H9 (cell line): ENCODE data around the gene RNF227. TPM values are rescaled to one million over a fixed set of nuclear protein-coding genes. Genes with fewer than 3 reads are reported as not detected.

Experiments
- DNase-seq: peaks from one replicate; pipeline ENCODE4 v3.0.0-alpha.2; 2017
- H2AFZ ChIP-seq: one replicate; pipeline ENCODE4 v1.6.1; 2013; ENCODE audit warnings: mild to moderate bottlenecking, low read length, control low read depth, moderate library complexity
- H2AK5ac ChIP-seq: 2 replicates; pipeline ENCODE4 v1.6.1; 2013; ENCODE audit warnings: low read length, control low read depth, mixed read lengths; ENCODE audit not compliant: insufficient read length
- H2BK120ac ChIP-seq: one replicate; pipeline ENCODE4 v1.6.1; 2013; ENCODE audit warnings: low read depth, mild to moderate bottlenecking, low read length, control low read depth, inconsistent platforms; ENCODE audit not compliant: poor library complexity, severe bottlenecking
- H2BK12ac ChIP-seq: 2 replicates; pipeline ENCODE4 v1.6.1; 2013; ENCODE audit warnings: low read length, control low read depth, mixed read lengths, low read depth; ENCODE audit not compliant: insufficient read length
- H2BK15ac ChIP-seq: 2 replicates; pipeline ENCODE4 v1.6.1; 2013; ENCODE audit warnings: low read depth, low read length, control low read depth
- H2BK20ac ChIP-seq: one replicate; pipeline ENCODE4 v1.6.1; 2013; ENCODE audit warnings: low read depth, mild to moderate bottlenecking, low read length, control low read depth, inconsistent platforms; ENCODE audit not compliant: poor library complexity, severe bottlenecking
- H2BK5ac ChIP-seq: 2 replicates; pipeline ENCODE4 v1.6.1; 2013; ENCODE audit warnings: low read length, control low read depth, mixed read lengths; ENCODE audit not compliant: insufficient read length
- H3K14ac ChIP-seq: 2 replicates; pipeline ENCODE4 v1.6.1; 2013; ENCODE audit warnings: low read length, control low read depth; ENCODE audit not compliant: insufficient read depth
- H3K18ac ChIP-seq: 2 replicates; pipeline ENCODE4 v1.6.1; 2013; ENCODE audit warnings: low read depth, mild to moderate bottlenecking, mixed read lengths, low read length, control low read depth; ENCODE audit not compliant: insufficient read length
- H3K23ac ChIP-seq: 2 replicates; pipeline ENCODE4 v1.6.1; 2013; ENCODE audit warnings: low read length, control low read depth, mixed read lengths, low read depth; ENCODE audit not compliant: insufficient read length
- H3K23me2 ChIP-seq: 2 replicates; pipeline ENCODE4 v1.6.1; 2013; ENCODE audit warnings: low read depth, mild to moderate bottlenecking, mixed read lengths, low read length, control low read depth; ENCODE audit not compliant: insufficient read length, poor library complexity, severe bottlenecking
- H3K27ac ChIP-seq: 2 replicates; pipeline ENCODE4 v1.5.1; 2013; ENCODE audit warnings: low read length, control low read depth, mixed read lengths, low read depth; ENCODE audit not compliant: insufficient read length
- H3K27me3 ChIP-seq: 2 replicates; pipeline ENCODE4 v1.6.1; 2013; ENCODE audit warnings: low read length, control low read depth, inconsistent platforms; ENCODE audit not compliant: insufficient read depth
- H3K4ac ChIP-seq: 2 replicates; pipeline ENCODE4 v1.6.1; 2013; ENCODE audit warnings: low read depth, mild to moderate bottlenecking, control low read depth, inconsistent platforms, low read length, moderate library complexity
- H3K4me1 ChIP-seq: 2 replicates; pipeline ENCODE4 v1.6.1; 2013; ENCODE audit warnings: low read length, control low read depth, inconsistent platforms; ENCODE audit not compliant: insufficient read depth
- H3K4me2 ChIP-seq: 2 replicates; pipeline ENCODE4 v1.6.1; 2013; ENCODE audit warnings: low read length, control low read depth, mixed read lengths; ENCODE audit not compliant: insufficient read length, insufficient read depth
- H3K56ac ChIP-seq: 2 replicates; pipeline ENCODE4 v1.6.1; 2013; ENCODE audit warnings: low read depth, mild to moderate bottlenecking, mixed read lengths, low read length, control low read depth; ENCODE audit not compliant: insufficient read length
- H3K79me1 ChIP-seq: 2 replicates; pipeline ENCODE4 v1.6.1; 2013; ENCODE audit warnings: low read depth, mild to moderate bottlenecking, moderate library complexity, low read length, control low read depth, inconsistent platforms; ENCODE audit not compliant: insufficient read depth, poor library complexity, severe bottlenecking
- H3K79me2 ChIP-seq: 2 replicates; pipeline ENCODE4 v1.6.1; 2013; ENCODE audit warnings: low read length, control low read depth, inconsistent platforms; ENCODE audit not compliant: insufficient read depth
- H3K9ac ChIP-seq: 2 replicates; pipeline ENCODE4 v1.6.1; 2013; ENCODE audit warnings: low read length, control low read depth, mixed read lengths; ENCODE audit not compliant: insufficient read length; ENCODE audit errors: extremely low read depth
- H3K9me3 ChIP-seq: one replicate; pipeline ENCODE4 v1.6.1; 2013; ENCODE audit warnings: low read depth, low read length, inconsistent platforms; ENCODE audit not compliant: control insufficient read depth
- H3T11ph ChIP-seq: one replicate; pipeline ENCODE4 v1.6.1; 2013; ENCODE audit warnings: mild to moderate bottlenecking, low read length, control low read depth, inconsistent platforms
- H4K20me1 ChIP-seq: one replicate; pipeline ENCODE4 v1.6.1; 2013; ENCODE audit not compliant: control insufficient read depth, insufficient read length, insufficient read depth
- H4K5ac ChIP-seq: 2 replicates; pipeline ENCODE4 v1.6.1; 2013; ENCODE audit warnings: low read depth, mild to moderate bottlenecking, mixed read lengths, low read length, control low read depth; ENCODE audit not compliant: insufficient read length
- H4K8ac ChIP-seq: replicated peaks from 2 replicates; pipeline ENCODE4 v1.6.1; 2013; ENCODE audit warnings: low read length, control low read depth, mixed read lengths, low read depth; ENCODE audit not compliant: insufficient read length
- H4K91ac ChIP-seq: 2 replicates; pipeline ENCODE4 v1.6.1; 2013; ENCODE audit warnings: low read depth, mild to moderate bottlenecking, moderate library complexity, mixed read lengths, low read length, control low read depth; ENCODE audit not compliant: insufficient read length
- H3K27ac Mint-ChIP-seq, 3 experiments: 2 replicates in 2 of 3; 3 replicates in 1 of 3; pipeline ENCODE4 v1.8.0; 2020 to 2021; ENCODE audit warnings: mixed read lengths in 3 of 3, mild to moderate bottlenecking in 1 of 3, moderate library complexity in 1 of 3
- H3K27me3 Mint-ChIP-seq: 2 replicates; pipeline ENCODE4 v1.8.0; 2021; ENCODE audit warnings: low read depth, mild to moderate bottlenecking, moderate library complexity, mixed read lengths
- H3K36me3 Mint-ChIP-seq, 3 experiments: 2 replicates in 2 of 3; 3 replicates in 1 of 3; pipeline ENCODE4 v1.8.0; 2020 to 2021; ENCODE audit warnings: low read depth in 3 of 3, mixed read lengths in 3 of 3; ENCODE audit not compliant: insufficient read depth in 1 of 3
- H3K4me1 Mint-ChIP-seq, 2 experiments: 2 replicates each; pipeline ENCODE4 v1.8.0; 2020; ENCODE audit warnings: mixed read lengths in 2 of 2
- H3K4me3 Mint-ChIP-seq, 2 experiments: 2 replicates in 1 of 2; 3 replicates in 1 of 2; pipeline ENCODE4 v1.8.0; 2020 to 2021; ENCODE audit warnings: mild to moderate bottlenecking in 2 of 2, mixed read lengths in 2 of 2, moderate library complexity in 1 of 2
- H3K9me3 Mint-ChIP-seq, 2 experiments: 2 replicates in 1 of 2; 3 replicates in 1 of 2; pipeline ENCODE4 v1.8.0; 2020; ENCODE audit warnings: mild to moderate bottlenecking in 2 of 2, mixed read lengths in 2 of 2, moderate library complexity in 1 of 2
- CTCF ChIP-seq: fragments of 200-600 bp; sonication (generic); conservative IDR thresholded peaks from 3 replicates; pipeline ENCODE4 v1.8.0; 2021; ENCODE audit warnings: antibody characterized with exemption, mild to moderate bottlenecking
- WGBS: extraction: QIAGEN DNeasy Blood & Tissue Kit; methylation state at CpG from one replicate; pipeline ENCODE4 v1.1.7; 2013; ENCODE audit warnings: missing lambda C conversion rate, low lambda C conversion rate, mixed read lengths; ENCODE audit not compliant: insufficient read length; ENCODE audit errors: extremely low coverage; 5-methylcytosine and 5-hydroxymethylcytosine counted together
- total RNA-seq: library from RNA; stranded (reverse); gene quantifications from 2 replicates; pipeline ENCODE4 v1.2.1, GENCODE V29; 2021

Gene RNF227
- total RNA-seq, 1 experiment from 2014 or later, result 1.9 TPM

GRCh38 chr17:7910281-7910680 lies 5.8 kb downstream of the RNF227 start:
- no peak for TF ChIP-seq CTCF
- no peak overlapping the region for H4K91ac ChIP-seq
- no CpG with 5 or more reads among the region's 15 CpGs for WGBS
- peaks cover 6% of the 10 kb centered on the region in 2 experiments for H3K4me1 Mint-ChIP-seq
- no peak overlapping the region for H3K27ac Mint-ChIP-seq
- H3K4me3 Mint-ChIP-seq, result no peak overlapping the region
- no peaks in the 10 kb centered on the region for H3K79me1 ChIP-seq
- no peak overlapping the region for H2BK12ac ChIP-seq
- peaks cover 3% of the 10 kb centered on the region for H3K23me2 ChIP-seq
- H3K56ac ChIP-seq, result no peak overlapping the region
- H3K18ac ChIP-seq, result no peak overlapping the region
- no peak overlapping the region for H3K23ac ChIP-seq
- H3K27me3 Mint-ChIP-seq, result peaks cover 14% of the 10 kb centered on the region
- no peak overlapping the region for H3K14ac ChIP-seq
- no peak overlapping the region for H2BK120ac ChIP-seq
- H3K27ac ChIP-seq, result no peak overlapping the region
- no peak overlapping the region for H2AFZ ChIP-seq
- H3T11ph ChIP-seq, result no peak overlapping the region
- H3K4me2 ChIP-seq, result no peak overlapping the region
- H3K79me2 ChIP-seq, result no peaks in the 10 kb centered on the region
- no peaks in the 10 kb centered on the region for H4K20me1 ChIP-seq
- H3K36me3 Mint-ChIP-seq, result peaks cover 0 to 40% (median 14%) of the 10 kb centered on the region in 3 experiments; a peak in 5 of 7 replicates
- no peak overlapping the region for H2AK5ac ChIP-seq
- no peak overlapping the region for H2BK20ac ChIP-seq
- no peaks in the 10 kb centered on the region for H3K9me3 ChIP-seq
- no peak overlapping the region for H2BK15ac ChIP-seq
- no peaks in the 10 kb centered on the region for H3K9me3 Mint-ChIP-seq
- H4K5ac ChIP-seq, result no peak overlapping the region
- no peak for DNase-seq
- H3K4me1 ChIP-seq, result no peaks in the 10 kb centered on the region
- no peak overlapping the region for H2BK5ac ChIP-seq
- peaks cover 6% of the 10 kb centered on the region for H3K27me3 ChIP-seq
- no peak overlapping the region for H4K8ac ChIP-seq
- H3K4ac ChIP-seq, result no peak overlapping the region
- no peak overlapping the region for H3K9ac ChIP-seq
